ENCODE measurements around the gene THEMIS2.
A peak's percentile ranks its signal among the peaks of the same experiment; 100 is the strongest.
"Not testable (repeated sequence)": the region's sequence is repeated elsewhere in the genome, so short reads cannot be mapped to it uniquely, and the experiment has no call there.

Gene THEMIS2

GRCh38 chr1:27869719-27870085 is 2.6 kb upstream of the THEMIS2 start:
- TF ChIP-seq CTCF (IDR thresholded peaks at IDR 0.05; ENCODE audit: extremely low read depth, insufficient read depth, missing control alignments), result no peak
- in situ Hi-C loops (cut with MboI; ENCODE audit: low pct_unique_long_range_greater_than_20kb, low sequenced_read_pairs, unreplicated experiment), result loop anchor here (10.0 kb wide), 1 partner anchor 95 kb away; no protein-coding TSS in a partner anchor
- no peak for DNase-seq (ENCODE audit: low spot score)

GRCh38 chr1:27871076-27871475 is 1.3 kb upstream of the THEMIS2 start:
- in situ Hi-C loops (cut with MboI; ENCODE audit: low pct_unique_long_range_greater_than_20kb, low sequenced_read_pairs, unreplicated experiment); DNase-seq (ENCODE audit: low spot score): not testable (repeated sequence)

- in situ Hi-C loops (cut with MboI; ENCODE audit: low pct_unique_long_range_greater_than_20kb, low sequenced_read_pairs, unreplicated experiment), result no loop called here
- DNase-seq (ENCODE audit: low spot score), result peak; percentile 51
- no peak for TF ChIP-seq CTCF (IDR thresholded peaks at IDR 0.05; ENCODE audit: extremely low read depth, insufficient read depth, missing control alignments)
Measured at GRCh38 chr1:27872802-27873551, 633 bp downstream of the THEMIS2 start.

GRCh38 chr1:27873671-27874384 is 1.5 kb downstream of the THEMIS2 start:
- no peak for DNase-seq (ENCODE audit: low spot score)
- in situ Hi-C loops (cut with MboI; ENCODE audit: low pct_unique_long_range_greater_than_20kb, low sequenced_read_pairs, unreplicated experiment), result no loop called here
- TF ChIP-seq CTCF (IDR thresholded peaks at IDR 0.05; ENCODE audit: extremely low read depth, insufficient read depth, missing control alignments), result no peak

GRCh38 chr1:27876341-27877114 is 4.2 kb downstream of the THEMIS2 start:
- in situ Hi-C loops (cut with MboI; ENCODE audit: low pct_unique_long_range_greater_than_20kb, low sequenced_read_pairs, unreplicated experiment), result no loop called here
- no peak for TF ChIP-seq CTCF (IDR thresholded peaks at IDR 0.05; ENCODE audit: extremely low read depth, insufficient read depth, missing control alignments)
- DNase-seq (ENCODE audit: low spot score), result no peak

- no peak for DNase-seq (ENCODE audit: low spot score)
- TF ChIP-seq CTCF (IDR thresholded peaks at IDR 0.05; ENCODE audit: extremely low read depth, insufficient read depth, missing control alignments), result no peak
- in situ Hi-C loops (cut with MboI; ENCODE audit: low pct_unique_long_range_greater_than_20kb, low sequenced_read_pairs, unreplicated experiment), result no loop called here
Measured at GRCh38 chr1:27877115-27877416, 4.7 kb downstream of the THEMIS2 start.

GRCh38 chr1:27878039-27878438 is 5.7 kb downstream of the THEMIS2 start:
- in situ Hi-C loops (cut with MboI; ENCODE audit: low pct_unique_long_range_greater_than_20kb, low sequenced_read_pairs, unreplicated experiment), result no loop called here
- no peak for DNase-seq (ENCODE audit: low spot score)
- TF ChIP-seq CTCF (IDR thresholded peaks at IDR 0.05; ENCODE audit: extremely low read depth, insufficient read depth, missing control alignments), result no peak

Data from GM13977 (cell line).